Activated B cell treated with CpG ODN at 0.5 μM for 24 hours (primary cell): ENCODE measurements around the gene CHAC1. TPM values are rescaled to one million over a fixed set of nuclear protein-coding genes. Genes with fewer than 3 reads are reported as not detected.

Experiments used
- ATAC-seq: fragments of 200-7000 bp; cut with Tn5 transposase; one replicate; pipeline ENCODE4 v1.10.0; 2021; ENCODE audit warnings: low read depth, mild to moderate bottlenecking, moderate library complexity
- CTCF ChIA-PET: fragments of 350-600 bp; sonication (Branson Sonifier 250); formaldehyde crosslinking; loops from one replicate; lab custom pipeline; 2021; ENCODE audit warnings: antibody characterized with exemption; lab: Charles Lee
- POLR2A ChIA-PET: fragments of 350-600 bp; sonication (Branson Sonifier 250); formaldehyde crosslinking; loops from one replicate; lab custom pipeline; 2021; ENCODE audit warnings: antibody characterized with exemption; lab: Charles Lee
- DNase-seq: peaks from one replicate; pipeline ENCODE4 v3.0.0; 2022
- H3K27ac Mint-ChIP-seq: one replicate; pipeline ENCODE4 v1.8.0; 2020; ENCODE audit warnings: mixed read lengths
- H3K27me3 Mint-ChIP-seq: one replicate; pipeline ENCODE4 v1.8.0; 2021; ENCODE audit warnings: mixed read lengths
- H3K36me3 Mint-ChIP-seq: one replicate; pipeline ENCODE4 v1.8.0; 2021; ENCODE audit warnings: low read depth, mixed read lengths
- H3K4me1 Mint-ChIP-seq: one replicate; pipeline ENCODE4 v1.8.0; 2021; ENCODE audit warnings: mixed read lengths
- H3K4me3 Mint-ChIP-seq: one replicate; pipeline ENCODE4 v1.8.0; 2020; ENCODE audit warnings: mild to moderate bottlenecking, mixed read lengths
- H3K9me3 Mint-ChIP-seq: one replicate; pipeline ENCODE4 v1.8.0; 2020; ENCODE audit warnings: mixed read lengths
- intact Hi-C: fragments of 100-400 bp; cut with micrococcal nuclease; formaldehyde crosslinking; loops from one replicate; pipeline ENCODE4 v1.15.1; 2024
- total RNA-seq: library from RNA; stranded (reverse); gene quantifications from 2 replicates; pipeline ENCODE4 v1.2.3, GENCODE V29; 2022
- TF ChIP-seq, protein P1 (sequence below): fragments of 200-600 bp; IDR thresholded peaks from one replicate; pipeline ENCODE4 v1.8.0; 2022; ENCODE audit warnings: antibody characterized with exemption, mild to moderate bottlenecking

CHAC1 gene
- total RNA-seq, 1 donor from 2014 or later, result 27.3 TPM

DNA sequence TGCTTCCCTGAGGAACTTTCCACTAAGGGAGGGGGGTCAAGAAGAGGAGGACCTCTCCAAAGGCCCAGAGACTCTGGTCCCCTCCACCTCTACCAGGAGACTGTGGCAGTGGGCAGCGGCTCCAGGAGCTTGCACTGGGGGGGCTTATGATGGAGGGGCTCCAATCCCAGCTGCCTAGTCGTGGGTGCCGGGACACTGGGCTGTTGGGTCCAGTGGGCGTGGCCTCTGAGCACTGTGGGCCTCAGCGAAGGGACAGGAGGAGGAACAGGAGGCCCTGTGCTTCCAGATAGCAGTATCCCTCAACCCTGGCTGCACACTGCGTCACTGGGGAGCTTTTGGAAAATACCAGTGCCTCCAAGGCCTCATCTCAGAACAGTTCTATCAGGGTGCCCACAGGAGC is 37.6 kb upstream of the CHAC1 start:
- no peaks in the 10 kb centered on the region for H3K27me3 Mint-ChIP-seq
- no peak for ATAC-seq
- POLR2A ChIA-PET, result no interaction called here
- no peaks in the 10 kb centered on the region for H3K36me3 Mint-ChIP-seq
- no peak overlapping the region for H3K4me3 Mint-ChIP-seq
- no peak overlapping the region for H3K27ac Mint-ChIP-seq
- intact Hi-C loops, result no loop called here
- H3K9me3 Mint-ChIP-seq, result no peaks in the 10 kb centered on the region
- TF ChIP-seq, protein P1, sequence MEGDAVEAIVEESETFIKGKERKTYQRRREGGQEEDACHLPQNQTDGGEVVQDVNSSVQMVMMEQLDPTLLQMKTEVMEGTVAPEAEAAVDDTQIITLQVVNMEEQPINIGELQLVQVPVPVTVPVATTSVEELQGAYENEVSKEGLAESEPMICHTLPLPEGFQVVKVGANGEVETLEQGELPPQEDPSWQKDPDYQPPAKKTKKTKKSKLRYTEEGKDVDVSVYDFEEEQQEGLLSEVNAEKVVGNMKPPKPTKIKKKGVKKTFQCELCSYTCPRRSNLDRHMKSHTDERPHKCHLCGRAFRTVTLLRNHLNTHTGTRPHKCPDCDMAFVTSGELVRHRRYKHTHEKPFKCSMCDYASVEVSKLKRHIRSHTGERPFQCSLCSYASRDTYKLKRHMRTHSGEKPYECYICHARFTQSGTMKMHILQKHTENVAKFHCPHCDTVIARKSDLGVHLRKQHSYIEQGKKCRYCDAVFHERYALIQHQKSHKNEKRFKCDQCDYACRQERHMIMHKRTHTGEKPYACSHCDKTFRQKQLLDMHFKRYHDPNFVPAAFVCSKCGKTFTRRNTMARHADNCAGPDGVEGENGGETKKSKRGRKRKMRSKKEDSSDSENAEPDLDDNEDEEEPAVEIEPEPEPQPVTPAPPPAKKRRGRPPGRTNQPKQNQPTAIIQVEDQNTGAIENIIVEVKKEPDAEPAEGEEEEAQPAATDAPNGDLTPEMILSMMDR, result no peak
- DNase-seq, result no peak
- peaks cover 4% of the 10 kb centered on the region for H3K4me1 Mint-ChIP-seq
- CTCF ChIA-PET, result no interaction called here

- no peak for ATAC-seq
- H3K9me3 Mint-ChIP-seq, result no peaks in the 10 kb centered on the region
- no peaks in the 10 kb centered on the region for H3K27me3 Mint-ChIP-seq
- TF ChIP-seq, protein P1, result no peak
- no peaks in the 10 kb centered on the region for H3K4me1 Mint-ChIP-seq
- POLR2A ChIA-PET, result interaction anchor here (0.8 kb wide), 1 partner anchor 9 kb away, joined by 5 read pairs; no protein-coding TSS in a partner anchor
- no peaks in the 10 kb centered on the region for H3K36me3 Mint-ChIP-seq
- H3K4me3 Mint-ChIP-seq, result no peak overlapping the region
- H3K27ac Mint-ChIP-seq, result no peak overlapping the region
- no peak for DNase-seq
- CTCF ChIA-PET, result no interaction called here
- intact Hi-C loops, result no loop called here
Observed at GRCh38 chr15:40917585-40917984, 35.7 kb upstream of the CHAC1 start.

DNA sequence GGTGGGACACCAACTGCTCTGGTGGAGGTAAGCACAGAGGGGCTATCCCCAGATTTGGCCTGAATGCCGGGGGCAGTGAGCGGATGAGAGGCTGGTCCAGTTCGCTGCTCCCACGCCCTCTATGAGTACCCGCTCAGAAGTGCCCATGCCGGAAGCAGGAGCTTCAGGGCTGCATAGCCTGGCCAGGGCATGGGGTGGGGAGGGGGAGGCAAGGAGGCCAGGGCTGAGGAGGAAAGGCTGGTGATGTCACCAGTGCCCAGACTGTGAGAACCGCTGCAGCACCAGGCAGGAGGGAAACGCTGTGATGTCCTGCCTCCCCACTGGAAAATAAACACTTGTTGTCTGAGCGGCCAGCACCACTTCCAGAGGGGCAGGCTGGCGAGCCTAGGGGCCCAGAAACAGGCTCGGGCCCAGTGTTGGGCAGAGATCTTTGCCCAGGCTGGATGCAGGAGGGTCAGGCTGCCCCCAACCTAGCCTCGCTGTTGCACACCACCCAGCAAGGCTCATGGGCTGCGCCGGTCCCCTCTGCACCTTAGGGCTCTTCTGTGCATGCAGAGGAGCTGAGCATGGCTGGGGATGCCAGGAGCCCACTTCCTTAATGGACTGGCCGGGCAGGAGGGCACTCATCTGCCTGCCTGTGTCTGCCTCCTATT is 35.0 kb upstream of the CHAC1 start:
- Mint-ChIP-seq H3K36me3 (no peaks in the 10 kb centered on the region), H3K9me3 (no peaks in the 10 kb centered on the region), H3K27ac (no peak overlapping the region), H3K4me1 (no peaks in the 10 kb centered on the region), H3K27me3 (no peaks in the 10 kb centered on the region), H3K4me3 (no peak overlapping the region)
- DNase-seq (no peak), ATAC-seq (no peak)
- TF ChIP-seq, protein P1, result no peak
- CTCF ChIA-PET, result no interaction called here
- intact Hi-C loops, result no loop called here
- POLR2A ChIA-PET, result interaction anchor here (0.8 kb wide), 1 partner anchor 10 kb away, joined by 5 read pairs; no protein-coding TSS in a partner anchor

DNA sequence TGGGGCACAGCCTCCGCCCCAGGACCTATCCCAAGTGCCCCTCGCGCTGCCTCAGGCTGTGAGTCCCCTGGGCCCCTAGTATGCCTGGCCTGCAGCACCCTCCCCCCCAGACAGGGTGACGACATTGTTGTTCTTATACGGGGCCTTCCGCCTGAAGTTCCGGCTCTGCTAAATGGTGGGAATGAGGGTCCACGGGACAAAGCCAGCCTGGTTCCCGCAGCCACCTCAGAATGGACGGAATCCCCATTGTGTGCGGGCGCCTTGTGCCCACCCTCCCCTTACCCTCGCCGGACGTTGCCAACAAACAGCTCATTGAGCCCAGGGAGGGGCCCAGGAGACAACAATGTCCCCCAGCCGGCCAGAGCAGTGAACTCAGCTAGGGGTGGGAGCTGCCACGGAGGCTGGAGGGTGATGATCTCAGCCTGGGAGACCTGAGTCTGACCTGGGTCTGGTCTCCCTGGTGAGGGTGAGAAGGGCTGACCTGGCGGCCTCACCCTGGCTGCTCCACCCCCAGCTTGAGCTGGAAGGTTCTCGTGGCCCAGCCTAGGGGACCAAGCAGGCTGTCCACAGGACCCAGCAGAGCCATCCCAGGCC is 34.4 kb upstream of the CHAC1 start:
- ChIA-PET CTCF (interaction anchor here (1.8 kb wide), 1 partner anchor 14 kb away, joined by 5 read pairs; no protein-coding TSS in a partner anchor), POLR2A (no interaction called here)
- Mint-ChIP-seq H3K4me3 (no peak overlapping the region), H3K36me3 (no peaks in the 10 kb centered on the region), H3K27ac (no peak overlapping the region), H3K27me3 (no peaks in the 10 kb centered on the region), H3K4me1 (no peaks in the 10 kb centered on the region), H3K9me3 (no peaks in the 10 kb centered on the region)
- intact Hi-C loops, result no loop called here
- DNase-seq (no peak), ATAC-seq (no peak)
- TF ChIP-seq, protein P1, result no peak

DNA sequence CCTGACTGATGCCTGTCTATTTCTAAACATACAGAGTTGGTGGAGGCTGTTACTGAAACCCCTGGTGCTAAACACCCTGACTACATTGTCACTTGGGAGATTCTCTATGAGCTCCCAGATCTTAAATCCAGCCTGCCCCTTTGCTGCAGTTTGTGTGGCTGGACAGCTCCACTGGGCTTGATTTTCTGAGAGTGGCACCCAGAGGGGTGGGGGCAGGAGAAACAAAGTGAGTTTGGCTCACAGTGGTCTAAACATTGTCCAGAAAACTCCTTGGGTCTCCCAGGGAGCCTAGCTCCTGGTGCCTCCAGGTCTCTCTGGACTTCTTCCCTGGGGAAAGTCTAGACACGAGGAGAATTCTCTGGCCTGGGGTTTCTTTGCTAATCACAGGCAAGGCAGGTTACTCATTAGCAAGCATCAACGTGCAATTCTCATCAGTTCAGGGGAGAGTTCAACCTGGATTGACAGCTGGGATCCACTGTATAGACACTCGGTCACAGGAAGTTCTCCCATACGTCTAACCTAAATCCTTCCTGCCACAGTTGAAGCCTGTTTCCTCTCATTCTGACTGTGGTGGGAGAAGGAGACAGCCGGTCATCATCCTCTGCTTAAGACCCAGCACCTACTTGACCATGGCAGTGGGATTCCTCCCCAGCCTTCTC is 31.2 kb upstream of the CHAC1 start:
- Mint-ChIP-seq H3K27ac (no peak overlapping the region), H3K9me3 (no peaks in the 10 kb centered on the region), H3K4me1 (peaks cover 18% of the 10 kb centered on the region), H3K4me3 (no peak overlapping the region), H3K27me3 (peaks cover 16% of the 10 kb centered on the region), H3K36me3 (no peaks in the 10 kb centered on the region)
- POLR2A ChIA-PET, result no interaction called here
- no peak for DNase-seq
- TF ChIP-seq, protein P1, result no peak
- intact Hi-C loops, result no loop called here
- CTCF ChIA-PET, result no interaction called here
- ATAC-seq, result no peak
